GM23248 (cell line): ENCODE results near the gene XKR7. TPM values are rescaled to one million over a fixed set of nuclear protein-coding genes. Genes with fewer than 3 reads are reported as not detected.

Source experiments
- DNase-seq: peaks from one replicate; pipeline ENCODE4 v3.0.0-alpha.2; 2015
- H2AFZ ChIP-seq: fragments of 200-600 bp; sonication (generic); 2 replicates; pipeline ENCODE4 v1.6.1; 2016; ENCODE audit warnings: antibody characterized with exemption
- H3F3A ChIP-seq: fragments of 200-600 bp; sonication (generic); 2 replicates; pipeline ENCODE4 v1.6.1; 2016; ENCODE audit warnings: mild to moderate bottlenecking, antibody characterized with exemption, mixed run types; ENCODE audit not compliant: insufficient read depth
- H3K27ac ChIP-seq: fragments of 200-600 bp; sonication (generic); 2 replicates; pipeline ENCODE4 v1.5.1; 2016; ENCODE audit warnings: mild to moderate bottlenecking
- H3K27me3 ChIP-seq: fragments of 200-600 bp; sonication (generic); replicated peaks from 2 replicates; pipeline ENCODE4 v1.6.1; 2016; ENCODE audit warnings: mild to moderate bottlenecking; ENCODE audit not compliant: insufficient read depth
- H3K36me3 ChIP-seq: fragments of 200-600 bp; sonication (generic); 2 replicates; pipeline ENCODE4 v1.6.1; 2016; ENCODE audit warnings: low read depth, mild to moderate bottlenecking
- H3K4me1 ChIP-seq: fragments of 200-600 bp; sonication (generic); 2 replicates; pipeline ENCODE4 v1.6.1; 2016; ENCODE audit warnings: mild to moderate bottlenecking; ENCODE audit not compliant: insufficient read depth
- H3K4me2 ChIP-seq: fragments of 200-600 bp; sonication (generic); one replicate; pipeline ENCODE4 v1.6.1; 2016; ENCODE audit warnings: mild to moderate bottlenecking; ENCODE audit not compliant: unreplicated experiment
- H3K4me3 ChIP-seq: fragments of 200-600 bp; sonication (generic); 2 replicates; pipeline ENCODE4 v1.5.1; 2016; ENCODE audit warnings: mild to moderate bottlenecking
- H3K79me2 ChIP-seq: fragments of 200-600 bp; sonication (generic); 2 replicates; pipeline ENCODE4 v1.6.1; 2016; ENCODE audit warnings: mild to moderate bottlenecking; ENCODE audit not compliant: insufficient read depth
- H3K9ac ChIP-seq: fragments of 200-600 bp; sonication (generic); 2 replicates; pipeline ENCODE4 v1.6.1; 2016; ENCODE audit warnings: mild to moderate bottlenecking
- H3K9me2 ChIP-seq: fragments of 200-600 bp; sonication (generic); 2 replicates; pipeline ENCODE4 v1.6.1; 2016; ENCODE audit warnings: mixed run types, mild to moderate bottlenecking, moderate library complexity; ENCODE audit not compliant: insufficient read depth
- H3K9me3 ChIP-seq: fragments of 200-600 bp; sonication (generic); one replicate; pipeline ENCODE4 v1.6.1; 2017; ENCODE audit warnings: low read depth
- H4K20me1 ChIP-seq: fragments of 200-600 bp; sonication (generic); 2 replicates; pipeline ENCODE4 v1.6.0; 2016; ENCODE audit not compliant: insufficient read depth
- EZH2 ChIP-seq: fragments of 200-600 bp; sonication (generic); IDR thresholded peaks from 2 replicates; pipeline ENCODE4 v1.6.1; 2018; ENCODE audit warnings: antibody characterized with exemption, mild to moderate bottlenecking; ENCODE audit not compliant: insufficient read depth, poor library complexity, severe bottlenecking
- EZH2phosphoT487 ChIP-seq: fragments of 200-600 bp; sonication (generic); IDR thresholded peaks from 2 replicates; pipeline ENCODE4 v1.6.1; 2018; ENCODE audit warnings: antibody characterized with exemption, moderate library complexity, mild to moderate bottlenecking, low read depth; ENCODE audit not compliant: insufficient read depth
- WGBS, 2 experiments: methylation state at CpG; one replicate each; pipeline ENCODE4 v1.1.6; 2015 to 2017; ENCODE audit warnings: low lambda C conversion rate in 2 of 2, low coverage in 1 of 2; ENCODE audit errors: missing lambda C conversion rate in 2 of 2; 5-methylcytosine and 5-hydroxymethylcytosine counted together
- in situ Hi-C: fragments of 300-500 bp; cut with MboI; formaldehyde crosslinking; loops from 2 replicates; pipeline ENCODE4 v1.15.0; 2020
- polyA plus RNA-seq: library from polyadenylated mRNA; unstranded; fragments of >200 nt; fragmentation: Nextera tagmentation; extraction: Ambion mirVana; gene quantifications from 2 replicates; pipeline ENCODE4 v1.2.1, GENCODE V29; 2016
- total RNA-seq: library from RNA; depleted of rRNA; stranded (reverse); fragments of >200 nt; shearing (Covaris generic); gene quantifications from 2 replicates; pipeline ENCODE4 v1.2.3, GENCODE V29; 2014

XKR7 gene
- total and polyA plus RNA-seq, 2 experiments from 2014 or later, result not detected

DNA sequence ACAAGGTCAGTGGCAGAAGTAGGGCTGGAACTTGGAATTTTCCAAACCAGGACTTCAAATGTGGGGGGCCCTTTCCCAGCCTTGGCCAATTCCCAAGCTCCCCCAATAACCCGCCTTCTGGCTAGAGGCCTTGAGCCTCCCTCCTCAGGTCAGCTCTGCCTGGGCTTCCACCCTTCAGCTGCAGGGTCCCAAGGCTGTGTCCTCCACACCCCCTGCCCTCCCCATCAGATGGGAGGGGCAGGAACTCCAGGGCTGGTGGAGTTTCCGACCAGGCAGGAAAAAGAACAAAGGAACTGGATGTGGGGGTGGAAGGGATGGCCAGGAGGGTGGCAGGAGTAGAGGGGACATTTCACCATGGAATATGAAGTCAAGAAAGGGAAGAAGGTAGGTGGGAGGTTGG, 42.1 kb downstream of the XKR7 start, which contains the start of gene CCM2L:
Gene CCM2L, plus strand, starts transcription at position 338 of the 400 bp plus-strand sequence. Its CDS starts 17 bp downstream, at position 355.
- WGBS, 2 experiments, result 36 to 42% methylated on average over 2 of the region's 2 CpGs
- H3K27me3 ChIP-seq, result peaks cover 43% of the 10 kb centered on the region; the same call in 1 of the 2 replicates
- no peaks in the 10 kb centered on the region for H3F3A ChIP-seq
- no peak within 1 kb of the TSS for H3K4me3 ChIP-seq
- H2AFZ ChIP-seq, result no peak within 1 kb of the TSS
- no peaks in the 10 kb centered on the region for H3K4me1 ChIP-seq
- TF ChIP-seq EZH2, result no peak
- no peak for TF ChIP-seq EZH2phosphoT487
- DNase-seq, result no peak
- no peaks in the 10 kb centered on the region for H3K9me2 ChIP-seq
- no peak within 1 kb of the TSS for H3K4me2 ChIP-seq
- H3K36me3 ChIP-seq, result no peaks in the 10 kb centered on the region
- H3K79me2 ChIP-seq, result no peaks in the 10 kb centered on the region
- H3K9me3 ChIP-seq, result no peaks in the 10 kb centered on the region
- H3K27ac ChIP-seq, result no peak within 1 kb of the TSS
- no peaks in the 10 kb centered on the region for H4K20me1 ChIP-seq
- H3K9ac ChIP-seq, result no peak within 1 kb of the TSS
- in situ Hi-C loops, result no loop called here

DNA sequence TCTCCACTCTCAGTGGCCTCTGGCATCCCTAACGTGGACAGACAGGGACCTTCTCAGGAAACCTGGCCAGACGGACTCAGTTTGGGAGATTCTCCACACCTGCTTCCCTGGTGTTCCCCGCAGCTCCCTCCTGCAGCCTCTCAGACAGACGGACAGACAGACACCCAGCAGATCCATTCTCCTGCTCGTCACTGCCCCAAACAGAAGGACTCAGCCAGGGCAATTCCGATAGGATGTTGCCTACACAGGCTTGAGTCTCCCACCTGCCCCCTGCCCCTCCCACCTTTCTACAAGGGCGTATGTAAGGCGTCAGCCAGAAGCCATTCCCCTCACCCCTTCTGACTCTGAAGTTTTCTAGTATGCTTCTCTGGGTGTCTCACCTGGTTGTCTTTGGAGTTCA, 42.7 kb downstream of the XKR7 start:
- in situ Hi-C loops, result no loop called here
- no peaks in the 10 kb centered on the region for H3K9me3 ChIP-seq

DNA sequence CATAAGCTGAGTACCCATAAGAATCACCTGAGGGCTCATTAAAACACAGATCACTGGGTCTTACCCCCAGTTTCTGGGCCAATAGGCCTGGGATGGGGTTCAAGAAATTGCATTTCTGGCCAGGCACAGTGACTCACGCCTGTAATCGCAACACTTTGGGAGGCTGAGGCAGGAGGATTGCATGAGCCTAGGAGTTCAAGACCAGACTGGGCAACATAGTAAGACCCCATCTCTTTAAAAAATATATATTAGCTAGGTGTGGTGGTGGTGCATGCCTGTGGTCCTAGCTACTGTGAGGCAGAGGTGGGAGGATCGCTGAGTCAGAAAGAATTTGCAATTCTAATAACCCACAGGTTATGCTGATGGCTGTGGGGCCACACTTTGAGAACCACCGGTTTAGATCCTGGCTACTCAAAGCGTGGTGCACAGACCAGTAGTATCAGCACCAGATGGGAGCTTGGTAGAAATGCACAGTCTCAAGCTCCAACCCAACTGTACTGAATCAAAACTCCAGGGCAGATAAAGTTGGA, 44.3 kb downstream of the XKR7 start:
- Histone ChIP-seq H3K36me3 (no peaks in the 10 kb centered on the region), H3F3A (no peaks in the 10 kb centered on the region), H3K27ac (no peak overlapping the region), H3K9me2 (no peaks in the 10 kb centered on the region), H3K9me3 (no peaks in the 10 kb centered on the region), H3K4me2 (no peak overlapping the region), H3K27me3 (peaks cover 44% of the 10 kb centered on the region), H3K4me1 (no peaks in the 10 kb centered on the region), H3K9ac (no peak overlapping the region), H2AFZ (no peak overlapping the region), H4K20me1 (no peaks in the 10 kb centered on the region), H3K79me2 (no peaks in the 10 kb centered on the region), H3K4me3 (no peak overlapping the region)
- WGBS, 2 experiments, result 39 to 44% methylated on average over 5 of the region's 5 CpGs
- TF ChIP-seq EZH2, result no peak
- TF ChIP-seq EZH2phosphoT487, result no peak
- no peak for DNase-seq
- in situ Hi-C loops, result no loop called here

More for the DNA sequence above, 42.7 kb downstream of the XKR7 start:
- Histone ChIP-seq H4K20me1 (no peaks in the 10 kb centered on the region), H3K36me3 (no peaks in the 10 kb centered on the region), H3K4me2 (no peak overlapping the region), H3F3A (no peaks in the 10 kb centered on the region), H3K9me2 (no peaks in the 10 kb centered on the region), H2AFZ (no peak overlapping the region), H3K4me1 (no peaks in the 10 kb centered on the region), H3K27ac (no peak overlapping the region), H3K4me3 (no peak overlapping the region), H3K79me2 (no peaks in the 10 kb centered on the region), H3K9ac (no peak overlapping the region), H3K27me3 (peaks cover 39% of the 10 kb centered on the region; the same call in 1 of the 2 replicates)
- 6 to 8% methylated on average over 8 of the region's 8 CpGs for WGBS, 2 experiments
- no peak for DNase-seq
- TF ChIP-seq EZH2phosphoT487, result no peak
- no peak for TF ChIP-seq EZH2

DNA sequence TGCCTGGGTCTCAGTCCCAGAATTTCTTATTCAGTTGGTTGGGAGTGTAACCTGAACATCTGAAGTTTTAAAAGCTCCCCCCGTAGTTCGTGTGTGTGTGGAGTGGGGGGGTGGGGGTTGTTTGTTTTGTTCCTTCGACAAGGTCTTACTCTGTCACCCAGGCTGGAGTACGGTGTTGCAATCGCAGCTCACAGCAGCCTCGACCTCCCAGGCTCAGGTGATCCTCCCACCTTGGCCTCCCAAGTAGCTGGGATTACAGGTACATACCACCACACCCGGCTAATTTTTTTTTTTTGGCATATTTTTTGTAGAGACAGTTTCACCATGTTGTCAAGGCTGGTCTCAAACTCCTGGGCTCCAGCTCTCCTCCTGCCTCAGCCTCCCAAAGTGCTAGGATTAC, 45.4 kb downstream of the XKR7 start:
- no peak for DNase-seq
- H3K79me2 ChIP-seq, result no peaks in the 10 kb centered on the region
- no peaks in the 10 kb centered on the region for H3K36me3 ChIP-seq
- no peak overlapping the region for H3K9ac ChIP-seq
- TF ChIP-seq EZH2 (no peak), EZH2phosphoT487 (no peak)
- in situ Hi-C loops, result no loop called here
- no peak overlapping the region for H3K27ac ChIP-seq
- H3K9me2 ChIP-seq, result no peaks in the 10 kb centered on the region
- no peaks in the 10 kb centered on the region for H3F3A ChIP-seq
- H3K27me3 ChIP-seq, result peaks cover 44% of the 10 kb centered on the region
- WGBS, 2 experiments, result 50 to 52% methylated on average over 7 of the region's 7 CpGs
- no peak overlapping the region for H3K4me3 ChIP-seq
- H4K20me1 ChIP-seq, result no peaks in the 10 kb centered on the region
- no peaks in the 10 kb centered on the region for H3K4me1 ChIP-seq
- no peaks in the 10 kb centered on the region for H3K9me3 ChIP-seq
- no peak overlapping the region for H3K4me2 ChIP-seq
- no peak overlapping the region for H2AFZ ChIP-seq
